Effector CD8-positive, alpha-beta T cell (primary cell): ENCODE data around the gene UACA.
"Not testable (repeated sequence)": the region's sequence is repeated elsewhere in the genome, so short reads cannot be mapped to it uniquely, and the experiment has no call there.

ENCODE experiments used
- DNase-seq: peaks from one replicate; lab custom pipeline; 2025; lab: John Stamatoyannopoulos, UW

Gene UACA

DNA sequence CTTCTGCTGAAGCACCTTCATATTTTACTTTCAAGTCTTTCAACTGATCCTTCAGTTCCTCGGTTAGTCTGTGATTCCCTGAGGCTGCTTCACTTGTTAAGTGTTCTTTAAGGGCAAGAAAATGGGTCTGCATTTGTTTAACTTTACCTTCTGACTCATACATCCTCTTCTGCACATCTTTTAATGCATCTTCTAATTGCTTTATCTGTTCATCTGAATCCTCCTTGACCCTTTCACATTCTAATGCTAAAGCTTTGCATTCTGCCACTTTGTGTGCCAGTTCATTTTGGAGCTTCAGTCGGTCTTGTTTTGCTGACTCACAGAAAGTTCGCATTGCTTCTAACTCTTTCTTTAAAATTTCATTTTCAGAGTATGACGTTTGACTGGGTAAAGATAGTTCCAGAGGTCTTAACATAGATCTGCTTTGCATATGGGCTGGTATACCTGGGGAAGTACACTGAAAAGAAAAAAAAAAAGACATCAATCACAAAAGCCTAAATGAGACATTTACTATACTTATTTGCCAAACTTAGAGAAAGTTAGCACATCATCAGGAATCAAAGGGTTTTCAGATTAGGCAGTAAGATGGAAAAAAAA, 94.3 kb downstream of the UACA start:
- DNase-seq = no peak

DNA sequence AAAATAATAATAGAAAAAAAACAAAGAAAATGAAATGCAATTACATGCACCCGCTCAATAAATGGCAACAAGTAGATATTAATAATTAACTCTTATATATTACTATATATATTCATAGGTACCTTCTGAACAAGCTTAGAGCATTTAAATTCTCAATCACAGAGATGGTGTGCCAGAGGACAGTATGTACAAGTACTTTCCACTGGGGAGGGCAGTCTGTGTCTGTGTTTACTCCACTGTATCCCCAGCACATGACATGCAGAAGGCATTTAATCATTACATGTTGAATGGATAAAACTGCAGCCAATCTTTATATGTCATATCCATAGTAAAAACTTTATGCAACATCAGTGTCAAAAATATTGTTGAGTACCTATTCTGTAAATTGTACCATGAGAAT, 97.8 kb downstream of the UACA start:
- no peak for DNase-seq

DNA sequence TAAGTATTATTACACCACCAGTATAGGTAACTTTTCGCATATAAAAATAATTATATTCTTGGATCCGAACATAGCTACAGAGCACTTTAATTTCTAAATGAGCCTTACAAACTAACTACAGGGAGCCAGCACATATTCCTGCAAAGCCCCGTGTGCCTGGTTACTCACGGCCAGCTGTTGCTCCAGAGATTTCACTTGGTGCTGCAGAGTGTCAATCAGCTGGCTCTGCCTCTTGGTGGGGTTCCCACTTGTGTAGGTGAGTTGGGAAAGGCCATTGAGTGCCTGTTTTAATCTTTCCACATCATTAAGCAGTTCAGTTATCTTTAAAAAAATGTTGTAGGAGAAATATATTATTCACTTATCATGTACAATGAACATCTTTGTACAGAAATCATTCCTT, 98.9 kb downstream of the UACA start:
- DNase-seq = no peak

DNA sequence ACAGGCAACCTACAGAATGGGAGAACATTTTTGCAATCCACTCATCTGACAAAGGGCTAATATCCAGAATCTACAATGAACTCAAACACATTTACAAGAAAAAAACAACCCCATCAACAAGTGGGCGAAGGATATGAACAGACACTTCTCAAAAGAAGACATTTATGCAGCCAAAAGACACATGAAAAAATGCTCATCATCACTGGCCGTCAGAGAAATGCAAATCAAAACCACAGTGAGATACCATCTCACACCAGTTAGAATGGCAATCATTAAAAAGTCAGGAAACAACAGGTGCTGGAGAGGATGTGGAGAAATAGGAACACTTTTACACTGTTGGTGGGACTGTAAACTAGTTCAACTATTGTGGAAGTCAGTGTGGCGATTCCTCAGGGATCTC, 100.3 kb downstream of the UACA start:
- DNase-seq = not testable (repeated sequence)

DNA sequence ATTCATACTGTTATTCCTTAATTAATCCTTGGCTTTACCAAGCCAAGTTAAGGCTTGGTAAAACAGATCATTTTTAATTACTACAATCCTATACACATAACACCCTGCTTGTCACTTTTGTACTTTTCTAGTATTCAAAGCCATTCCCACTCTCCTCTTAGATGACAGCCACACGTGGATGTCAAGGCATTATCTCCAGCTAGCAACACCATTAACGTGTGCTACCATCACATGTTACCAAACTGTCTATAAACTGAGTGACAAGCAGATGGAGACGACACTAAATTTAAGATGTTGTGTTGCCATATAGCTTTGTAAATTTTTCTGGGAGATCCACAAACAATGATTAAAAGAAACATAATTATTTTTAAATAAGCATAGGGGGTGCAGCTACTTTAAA, 103.7 kb downstream of the UACA start:
- no peak for DNase-seq

DNA sequence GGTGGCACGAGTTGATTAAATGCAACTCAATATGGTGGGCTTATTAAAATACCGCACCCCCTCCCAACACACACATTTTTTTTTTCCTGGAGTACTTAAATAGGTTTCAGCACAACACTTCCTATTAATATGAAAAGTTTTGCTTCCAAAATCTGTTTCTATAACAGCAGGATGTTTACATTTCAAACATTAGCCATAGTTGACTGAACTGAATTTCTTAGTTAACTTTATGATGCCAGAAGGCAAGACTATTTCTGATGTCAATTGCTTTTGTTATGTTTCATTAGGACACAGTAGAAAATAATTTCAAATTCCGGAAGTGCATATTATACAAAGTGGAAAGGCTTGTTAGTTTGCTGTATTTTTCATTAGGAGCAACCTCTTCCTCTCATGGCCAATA, 104.7 kb downstream of the UACA start:
- no peak for DNase-seq

DNA sequence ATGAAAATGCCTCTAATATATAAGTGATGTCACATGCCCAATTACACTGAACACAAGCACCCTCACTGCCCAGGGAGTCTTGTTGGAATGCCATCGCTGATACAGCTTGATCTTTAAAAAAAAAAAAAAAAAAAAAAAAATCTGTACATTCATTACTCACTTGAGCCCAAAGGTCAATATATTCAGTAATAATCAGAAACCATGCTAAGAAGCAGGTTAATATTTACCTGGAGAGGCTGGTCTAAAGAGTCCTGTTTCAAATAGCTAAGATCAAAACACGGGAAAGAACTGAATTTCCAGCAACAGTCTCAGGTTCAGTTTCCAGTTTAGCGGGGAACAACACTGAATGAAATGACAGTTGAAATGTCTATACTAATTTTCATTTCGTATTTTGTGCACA, 109.9 kb downstream of the UACA start:
- no peak for DNase-seq

DNA sequence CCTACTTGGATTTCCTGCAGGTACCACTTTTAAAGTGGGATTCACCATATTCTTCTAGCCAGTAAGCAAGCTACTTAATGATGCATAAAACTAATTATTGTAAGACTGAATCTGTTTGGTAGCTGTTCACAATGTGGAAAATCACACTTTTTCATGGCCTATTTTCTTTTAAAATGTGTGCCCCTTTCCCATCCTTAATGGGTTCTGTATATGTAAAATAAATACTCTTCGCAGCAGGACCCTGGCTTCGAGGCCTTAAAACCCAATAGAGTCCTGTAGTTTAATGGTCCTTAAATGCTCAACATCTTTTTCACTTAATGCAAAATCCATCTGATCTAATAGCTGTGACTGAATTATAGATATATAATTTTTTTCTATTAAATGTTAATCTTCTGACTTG, 111.0 kb downstream of the UACA start:
- no peak for DNase-seq

DNA sequence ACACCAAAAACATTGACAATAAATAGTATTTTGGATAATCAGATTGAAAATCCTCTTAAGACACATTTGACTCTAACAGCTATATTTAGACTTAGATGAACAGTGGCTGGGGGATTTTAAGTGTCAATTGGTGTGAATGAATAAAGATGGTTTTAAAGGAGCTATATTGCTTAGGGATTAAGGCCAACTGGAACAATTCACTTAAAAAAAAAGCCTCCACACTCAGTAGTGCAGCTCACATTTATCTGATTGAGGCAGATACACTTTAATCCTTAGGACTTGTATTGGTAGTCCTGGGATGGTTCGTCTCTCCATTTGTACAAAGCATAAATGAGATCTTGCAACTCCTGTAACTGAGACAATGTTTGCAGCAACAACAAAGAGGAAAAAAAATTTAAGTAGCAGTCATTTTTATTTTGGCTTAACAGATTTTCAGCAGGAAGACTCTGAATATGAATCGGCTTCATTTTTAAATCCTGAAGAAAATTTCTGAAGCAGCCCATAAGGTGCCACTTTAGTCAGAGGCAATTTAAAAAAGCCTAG, 112.0 kb downstream of the UACA start:
- DNase-seq = no peak

DNA sequence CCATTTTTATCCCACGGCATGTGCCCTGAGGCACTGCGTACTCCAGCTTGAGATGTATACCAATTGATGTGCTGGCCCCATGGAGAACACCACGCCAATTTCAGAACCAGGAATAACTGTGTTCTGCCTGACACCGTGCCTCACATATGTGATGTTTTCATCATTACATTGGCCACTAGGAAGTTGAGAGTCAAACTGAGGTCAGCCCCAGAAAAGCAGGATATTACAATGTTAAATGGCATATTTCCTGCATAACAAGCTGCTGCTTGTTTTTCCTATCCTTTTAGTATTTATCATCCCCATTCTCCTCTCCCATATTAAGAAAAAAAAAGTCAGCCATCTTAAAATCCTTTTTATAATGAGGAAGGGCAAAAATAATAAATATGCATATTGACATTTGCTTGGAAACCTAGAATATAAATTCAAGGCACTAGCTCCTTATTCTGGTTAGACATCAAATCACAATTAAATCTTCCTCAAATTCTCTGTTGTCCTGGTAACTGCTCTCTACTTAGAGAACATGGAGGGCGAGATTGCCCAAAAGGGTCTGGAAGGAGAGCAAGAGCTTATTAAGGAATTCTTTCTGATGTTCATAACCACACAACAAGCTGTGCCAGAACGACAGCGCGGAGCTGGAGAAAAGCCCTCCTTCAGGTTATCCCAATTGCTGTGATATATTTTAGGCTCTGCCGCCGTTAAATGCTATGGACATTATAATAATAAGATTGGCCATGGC, 112.6 kb downstream of the UACA start:
- no peak for DNase-seq

DNA sequence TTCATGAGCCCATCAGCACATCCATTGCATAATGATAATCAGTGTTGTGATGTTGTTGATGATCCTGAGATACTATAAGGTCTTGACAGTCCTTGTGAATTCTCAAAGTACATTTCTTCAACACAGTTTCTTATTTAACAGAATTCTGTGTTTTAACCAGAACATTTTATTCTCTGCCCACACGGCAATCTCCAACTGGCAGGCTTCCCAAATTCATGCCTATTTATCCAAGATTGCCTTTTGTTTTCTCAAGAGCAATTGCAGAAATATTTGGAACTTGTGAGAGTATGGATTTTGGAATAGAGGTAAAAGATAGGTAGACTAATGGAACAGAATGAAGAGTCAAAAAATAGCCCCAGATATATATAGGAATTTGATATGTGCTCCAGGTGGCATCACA, 116.0 kb downstream of the UACA start:
- no peak for DNase-seq

DNA sequence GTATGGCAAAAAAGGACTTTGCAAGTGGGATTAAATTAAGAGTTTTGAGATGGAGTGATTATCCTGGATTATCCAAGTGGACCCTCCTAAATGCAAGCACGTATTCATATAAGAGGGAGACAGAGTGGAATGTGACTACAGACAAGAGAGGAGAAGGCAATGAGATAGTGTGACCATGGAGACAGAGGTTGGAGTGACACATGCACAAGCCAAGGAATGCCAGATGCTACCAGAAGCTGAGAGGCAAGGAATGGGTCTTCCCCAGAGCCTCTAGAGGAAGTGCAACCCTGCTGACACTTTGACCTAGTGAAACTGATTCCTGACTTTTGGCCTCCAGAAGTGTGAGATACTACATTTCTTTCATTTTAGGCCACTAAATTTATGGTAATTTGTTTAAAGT, 117.2 kb downstream of the UACA start:
- no peak for DNase-seq

DNA sequence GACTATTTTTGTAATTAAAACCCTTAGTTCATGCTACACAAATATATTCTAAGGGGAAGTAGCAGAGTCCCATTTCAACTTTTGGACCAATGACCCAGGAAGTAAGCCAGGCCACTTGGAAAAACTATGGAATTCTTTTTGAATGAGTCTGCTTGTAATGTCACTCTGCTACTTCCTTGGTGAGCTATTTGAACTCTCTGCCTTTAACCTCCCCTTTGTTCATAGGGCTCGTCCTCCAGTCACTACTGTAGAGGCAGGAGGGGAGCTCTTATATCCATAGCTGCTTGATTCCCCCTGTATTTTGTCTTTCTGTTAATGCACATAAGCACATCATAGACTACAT, 119.6 kb downstream of the UACA start:
- DNase-seq = no peak

DNA sequence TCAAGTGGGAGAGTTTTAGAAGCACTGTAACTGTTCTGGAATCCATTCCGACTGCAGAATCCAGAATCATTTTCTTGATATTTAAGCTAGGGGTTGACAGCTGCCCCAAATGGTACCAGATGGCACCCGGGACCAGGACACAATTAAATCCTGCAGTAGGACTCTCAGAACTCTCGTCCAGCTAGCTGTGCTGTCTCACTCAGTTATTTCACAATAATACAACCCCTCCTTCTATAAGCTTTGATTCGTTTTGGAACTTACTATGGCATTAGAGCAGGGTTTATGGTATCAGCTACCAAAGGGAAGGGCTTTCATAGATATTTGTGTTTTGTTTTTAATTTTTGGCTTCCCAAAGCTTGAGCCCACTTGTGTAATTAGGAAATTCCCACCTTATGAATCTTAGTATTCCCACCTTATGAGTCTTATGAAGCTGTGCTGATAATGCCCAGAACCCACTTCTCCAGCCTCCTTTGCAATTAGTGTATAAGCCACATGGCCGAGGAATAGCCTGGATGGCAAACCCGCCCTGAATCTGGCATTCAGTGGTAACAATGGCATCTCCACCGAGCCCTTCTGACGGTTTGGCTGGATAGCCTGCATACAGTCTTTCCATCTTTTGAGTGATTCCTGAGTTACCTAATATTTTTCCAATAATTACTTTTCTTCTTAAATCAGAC, 120.1 kb downstream of the UACA start:
- DNase-seq = no peak

DNA sequence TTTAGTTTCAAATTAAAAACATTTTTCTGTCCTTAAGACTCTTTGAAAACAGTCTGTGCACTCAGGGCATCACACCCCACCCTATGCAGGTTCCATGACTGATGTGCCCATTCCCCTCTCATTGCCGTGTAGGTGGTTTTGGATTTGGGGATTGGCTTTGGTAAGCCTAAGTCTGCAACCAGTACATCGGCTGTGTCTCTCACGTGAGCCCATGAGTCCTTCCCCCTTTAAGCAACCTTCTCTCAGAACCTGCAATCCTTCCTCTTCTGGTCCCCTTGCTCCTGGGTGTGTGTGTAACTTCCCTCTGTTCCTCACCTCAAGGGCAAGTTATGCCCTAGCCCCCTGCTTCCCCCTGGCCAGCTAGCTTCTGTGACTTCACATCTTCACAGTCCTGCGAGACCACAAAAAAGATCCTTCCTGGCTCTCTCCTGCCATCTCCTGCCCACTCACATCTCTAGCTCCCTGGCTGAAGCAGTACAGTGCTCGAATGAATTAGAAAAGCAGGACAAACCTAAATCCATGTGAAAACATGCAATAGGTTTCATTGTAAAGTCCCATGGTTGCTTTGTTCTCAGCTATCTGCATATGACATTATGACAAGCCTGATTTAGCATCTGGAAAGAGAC, 126.7 kb downstream of the UACA start:
- no peak for DNase-seq

DNA sequence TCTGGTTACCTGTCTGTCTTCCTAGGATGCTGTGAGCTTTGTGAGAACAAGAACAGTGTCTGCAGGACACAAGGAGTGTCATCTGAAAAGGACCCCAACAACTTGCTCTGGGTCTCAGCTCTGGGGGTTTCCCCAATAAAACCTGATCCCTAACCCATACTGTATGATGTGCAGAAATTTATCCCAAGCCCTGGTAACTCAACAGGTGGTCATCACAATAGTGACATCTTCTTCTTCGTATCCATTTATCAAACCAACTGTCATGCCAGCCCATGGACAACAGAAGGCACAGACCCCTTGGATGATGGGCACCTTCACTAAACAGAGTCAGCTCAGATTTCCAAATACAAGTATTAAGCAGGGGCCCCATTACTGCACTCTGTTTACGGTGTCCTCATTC, 127.5 kb downstream of the UACA start:
- no peak for DNase-seq

DNA sequence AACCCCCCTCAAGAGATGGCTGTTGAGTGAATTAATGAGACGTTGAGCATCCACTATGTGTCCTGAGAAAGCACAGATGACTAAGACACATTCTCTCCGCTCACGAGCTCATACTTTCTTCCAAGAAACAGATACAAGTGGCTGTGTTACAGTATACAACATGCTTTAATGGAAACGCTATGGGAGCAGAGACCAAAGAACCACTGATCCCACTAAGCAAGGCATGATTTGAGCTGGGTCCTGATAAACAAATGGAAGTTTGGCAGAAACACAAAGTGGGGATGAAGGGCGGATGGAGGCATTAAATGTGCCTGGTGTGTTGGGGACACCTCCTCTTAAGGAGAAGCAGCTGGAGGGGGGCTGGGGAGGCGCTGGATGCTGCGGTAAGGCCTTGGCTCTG, 129.4 kb downstream of the UACA start:
- DNase-seq = no peak

DNA sequence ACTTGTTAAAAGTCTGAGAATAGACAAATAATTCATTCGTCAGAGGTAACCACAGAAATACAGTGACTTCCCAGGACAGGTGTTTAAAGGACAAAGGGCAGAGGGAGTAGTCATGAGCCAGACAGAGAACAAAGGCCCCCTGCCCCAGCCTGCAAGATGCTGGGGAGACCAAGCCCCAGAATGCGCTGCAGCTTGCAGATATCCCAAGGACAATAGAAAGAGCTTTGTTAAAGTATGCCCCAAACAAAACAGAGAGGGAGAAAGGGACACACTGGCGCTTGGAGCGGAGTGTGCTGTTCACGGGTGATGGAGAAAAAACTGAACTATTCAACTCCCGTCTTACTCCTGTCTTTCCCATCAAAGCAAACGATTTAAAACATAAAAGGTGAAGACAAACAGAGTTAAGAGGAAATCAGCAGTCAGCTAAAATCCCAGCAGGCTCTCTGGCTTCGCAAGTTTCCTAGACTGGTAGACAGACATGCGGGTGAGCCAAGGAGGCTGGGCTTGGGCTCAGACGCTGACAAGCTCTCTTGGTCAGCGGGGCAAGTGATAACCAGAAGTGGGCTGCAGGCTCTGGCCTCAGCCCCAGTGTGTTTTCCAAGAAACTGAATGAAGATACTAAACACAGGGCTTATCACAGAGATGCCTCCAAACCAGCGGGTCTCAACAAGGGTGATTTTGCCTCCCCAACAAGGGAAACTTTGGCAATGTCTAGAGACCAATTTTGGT, 130.1 kb downstream of the UACA start:
- no peak for DNase-seq

DNA sequence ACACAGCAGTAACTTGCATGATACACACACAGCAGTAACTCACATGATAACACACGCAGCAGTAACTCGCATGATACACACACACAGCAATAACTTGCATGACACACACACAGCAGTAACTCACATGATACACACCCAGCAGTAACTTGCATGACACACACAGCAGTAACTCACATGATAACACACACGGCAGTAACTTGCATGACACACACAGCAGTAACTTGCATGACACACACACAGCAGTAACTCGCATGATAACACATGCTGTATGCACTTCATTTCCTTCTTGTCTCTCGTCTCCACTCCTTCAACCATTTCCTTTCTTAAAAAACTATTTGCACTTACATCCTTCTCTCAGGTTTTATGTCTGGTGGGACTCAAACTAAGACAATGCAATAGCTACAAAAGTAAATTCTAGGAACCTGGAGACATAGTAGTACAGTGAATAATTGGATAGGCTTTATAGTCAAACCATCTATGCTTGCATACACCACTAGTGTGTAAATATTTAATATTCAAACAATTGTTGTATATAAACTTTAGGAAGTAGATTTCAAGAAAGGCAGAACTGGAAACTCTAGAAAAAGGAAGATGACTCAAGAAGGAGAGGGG, 130.8 kb downstream of the UACA start:
- no peak for DNase-seq

DNA sequence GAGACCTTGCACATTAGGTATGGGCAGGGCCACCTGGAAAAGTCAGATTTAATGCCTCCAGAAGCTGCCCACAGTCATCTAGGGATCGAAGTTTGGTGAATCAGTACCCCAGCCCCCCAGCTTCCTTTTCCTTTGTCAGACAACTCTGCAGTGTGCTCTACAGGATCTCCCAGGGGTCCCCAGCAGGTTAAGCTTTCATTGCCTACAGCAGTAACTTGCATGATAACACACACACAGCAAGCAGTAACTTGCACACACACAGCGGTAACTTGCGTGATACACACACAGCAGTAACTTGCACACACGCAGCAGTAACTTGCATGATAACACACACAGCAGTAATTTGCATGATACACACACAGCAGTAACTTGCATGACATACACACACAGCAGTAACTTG, 131.3 kb downstream of the UACA start:
- DNase-seq = no peak

DNA sequence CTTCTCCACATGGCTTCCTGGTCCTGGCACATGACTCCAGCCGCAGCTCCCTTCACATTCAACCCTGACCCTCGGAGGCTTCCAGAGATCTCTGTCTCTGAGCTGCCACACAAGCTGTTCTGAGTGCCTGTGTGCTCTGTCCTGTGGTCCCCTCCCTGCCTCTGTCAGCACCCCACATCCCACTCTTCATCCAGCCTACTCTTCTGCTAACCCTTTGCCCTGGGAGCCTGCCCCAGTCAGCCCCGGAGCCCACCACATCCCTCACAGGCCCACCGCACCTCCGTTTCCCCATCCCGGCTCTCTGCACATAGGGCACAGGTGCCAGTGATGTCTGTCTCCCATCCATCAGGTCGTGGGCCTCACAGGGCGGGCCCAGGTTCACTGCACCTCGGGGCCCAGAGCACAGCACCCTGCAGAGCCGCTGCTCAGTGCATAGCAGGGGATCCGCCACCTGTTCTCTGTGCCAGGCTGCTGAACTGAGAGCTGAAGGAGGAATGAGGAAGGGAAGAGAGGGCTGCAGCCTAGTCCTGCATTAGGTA, 133.6 kb downstream of the UACA start:
- no peak for DNase-seq

DNA sequence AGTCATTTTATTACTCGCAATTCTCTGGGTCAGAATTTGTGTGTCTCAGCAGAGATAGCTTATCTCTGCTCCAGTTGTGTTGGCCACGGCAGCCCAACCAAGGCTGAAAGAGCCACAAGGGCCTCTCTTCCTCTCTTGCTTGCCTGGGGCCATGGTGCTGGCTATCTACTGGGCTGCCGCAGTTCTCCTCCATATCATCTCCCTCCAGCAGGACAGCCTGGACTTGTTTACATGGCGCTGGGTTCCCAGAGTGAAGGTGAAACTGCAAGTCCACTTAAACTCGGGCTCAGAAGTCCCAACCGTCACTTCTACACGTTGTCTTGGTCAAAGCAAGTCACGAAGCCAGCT, 134.8 kb downstream of the UACA start:
- DNase-seq = no peak
